Neutrophil (primary cell): ENCODE data around the gene ANKDD1A.

Experiments used
- H3K27ac ChIP-seq: fragments of 200-600 bp; sonication (generic); 2 replicates; pipeline ENCODE4 v1.5.1; 2016; ENCODE audit warnings: mild to moderate bottlenecking, moderate library complexity
- H3K27me3 ChIP-seq: fragments of 200-600 bp; sonication (generic); 2 replicates; pipeline ENCODE4 v1.6.0; 2016; ENCODE audit warnings: mild to moderate bottlenecking
- H3K36me3 ChIP-seq: fragments of 200-600 bp; sonication (generic); 2 replicates; pipeline ENCODE4 v1.5.1; 2017
- H3K4me1 ChIP-seq, 2 experiments: fragments of 200-600 bp in 1 of 2; sonication (generic) in 1 of 2; 1 replicate in 1 of 2; 2 replicates in 1 of 2; pipeline versions ENCODE4 v1.5.1 to v1.6.1; 2013 to 2016; ENCODE audit warnings: low read depth in 1 of 2, low read length in 1 of 2, mild to moderate bottlenecking in 1 of 2, moderate library complexity in 1 of 2; ENCODE audit not compliant: control insufficient read depth in 1 of 2, insufficient read depth in 1 of 2
- H3K4me3 ChIP-seq, 2 experiments: fragments of 200-600 bp in 1 of 2; sonication (generic) in 1 of 2; 1 replicate in 1 of 2; 2 replicates in 1 of 2; pipeline ENCODE4 v1.5.1; 2013 to 2016; ENCODE audit warnings: low read depth in 1 of 2, low read length in 1 of 2, mild to moderate bottlenecking in 1 of 2, moderate library complexity in 1 of 2
- H3K9me3 ChIP-seq: fragments of 200-600 bp; sonication (generic); 2 replicates; pipeline ENCODE4 v1.5.1; 2016
- CTCF ChIP-seq: fragments of 200-600 bp; sonication (generic); IDR thresholded peaks from 2 replicates; pipeline ENCODE4 v1.5.1; 2016; ENCODE audit warnings: antibody characterized with exemption

The ANKDD1A gene

GRCh38 chr15:64975390-64975789 is 63.7 kb downstream of the ANKDD1A start:
- Histone ChIP-seq H3K27ac (no peak overlapping the region), H3K27me3 (no peaks in the 10 kb centered on the region), H3K36me3 (peaks cover 98% of the 10 kb centered on the region), H3K9me3 (no peaks in the 10 kb centered on the region), H3K4me1 (no peaks in the 10 kb centered on the region), H3K4me3 (no peak overlapping the region)
- TF ChIP-seq CTCF: no peak

GRCh38 chr15:64979252-64979710 is 67.6 kb downstream of the ANKDD1A start:
- no peak for TF ChIP-seq CTCF
- H3K9me3 ChIP-seq: no peaks in the 10 kb centered on the region
- peak overlapping the region; percentile 50 for H3K27ac ChIP-seq
- no peaks in the 10 kb centered on the region for H3K27me3 ChIP-seq
- H3K4me3 ChIP-seq: no peak overlapping the region
- peaks cover 25% of the 10 kb centered on the region in 2 experiments for H3K4me1 ChIP-seq
- peaks cover 73% of the 10 kb centered on the region for H3K36me3 ChIP-seq

- Histone ChIP-seq H3K27ac (peak overlapping the region; percentile 97), H3K36me3 (peaks cover 46% of the 10 kb centered on the region), H3K9me3 (no peaks in the 10 kb centered on the region), H3K4me3 (no peak overlapping the region), H3K4me1 (peaks cover 51 to 52% of the 10 kb centered on the region in 2 experiments), H3K27me3 (no peaks in the 10 kb centered on the region)
- no peak for TF ChIP-seq CTCF
Observed at GRCh38 chr15:64981812-64982431, 70.2 kb downstream of the ANKDD1A start.

GRCh38 chr15:64982472-64982871 is 70.8 kb downstream of the ANKDD1A start:
- no peak for TF ChIP-seq CTCF
- H3K4me1 ChIP-seq: peaks cover 57% of the 10 kb centered on the region in 2 experiments
- peak overlapping the region; percentile 97 for H3K27ac ChIP-seq
- H3K9me3 ChIP-seq: no peaks in the 10 kb centered on the region
- H3K4me3 ChIP-seq: no peak overlapping the region
- H3K36me3 ChIP-seq: peaks cover 41% of the 10 kb centered on the region
- H3K27me3 ChIP-seq: no peaks in the 10 kb centered on the region

GRCh38 chr15:64985366-64986033 is 73.8 kb downstream of the ANKDD1A start:
- peaks cover 17% of the 10 kb centered on the region for H3K36me3 ChIP-seq
- TF ChIP-seq CTCF: no peak
- H3K27me3 ChIP-seq: no peaks in the 10 kb centered on the region
- H3K4me3 ChIP-seq: peak overlapping the region; percentile 39 to 41
- H3K27ac ChIP-seq: peak overlapping the region; percentile 97
- H3K4me1 ChIP-seq: peaks cover 75 to 81% of the 10 kb centered on the region in 2 experiments
- H3K9me3 ChIP-seq: no peaks in the 10 kb centered on the region
